Right lobe of liver (tissue), 6 donors: ENCODE results near the gene ZBTB32. TPM values are rescaled to one million over a fixed set of nuclear protein-coding genes. Genes with fewer than 3 reads are reported as not detected.

ENCODE experiments used
- ATAC-seq, 4 donors: fragments of 200-7000 bp; cut with Tn5 transposase; one replicate each; pipeline ENCODE4 v1.9.1; 2020; ENCODE audit warnings: mild to moderate bottlenecking in 4 of 4, moderate library complexity in 4 of 4
- DNase-seq, 3 donors: peaks; one replicate each; pipeline ENCODE4 v3.0.0-alpha.2; 2020
- H3K27ac ChIP-seq, 3 donors: fragments of 200-600 bp; one replicate each; pipeline ENCODE4 v1.8.0; 2022
- H3K27me3 ChIP-seq, 2 donors: fragments of 200-600 bp; one replicate each; pipeline ENCODE4 v1.8.0; 2022
- H3K36me3 ChIP-seq, 4 donors: fragments of 200-600 bp; sonication (generic) in 1 of 4; one replicate each; pipeline versions ENCODE4 v1.5.1 to v1.8.0; 2017 to 2022; ENCODE audit warnings: control low read depth in 1 of 4
- H3K4me1 ChIP-seq, 4 donors: fragments of 200-600 bp; sonication (generic) in 1 of 4; one replicate each; pipeline versions ENCODE4 v1.5.1 to v1.8.0; 2017 to 2022; ENCODE audit warnings: control low read depth in 1 of 4
- H3K4me3 ChIP-seq, 3 donors: fragments of 200-600 bp; one replicate each; pipeline ENCODE4 v1.8.0; 2022
- H3K9me3 ChIP-seq, 4 donors: fragments of 200-600 bp; sonication (generic) in 1 of 4; one replicate each; pipeline versions ENCODE4 v1.5.1 to v1.8.0; 2017 to 2022; ENCODE audit warnings: control low read depth in 1 of 4
- POLR2A ChIP-seq: fragments of 450-650 bp; IDR thresholded peaks from one replicate; pipeline ENCODE4 v1.6.1; 2017; ENCODE audit warnings: antibody characterized with exemption, mild to moderate bottlenecking
- WGBS: methylation state at CpG from one replicate; pipeline ENCODE4 v1.1.6; 2018; ENCODE audit warnings: low coverage, low lambda C conversion rate; ENCODE audit not compliant: insufficient coverage; ENCODE audit errors: missing lambda C conversion rate; 5-methylcytosine and 5-hydroxymethylcytosine counted together
- intact Hi-C, 2 donors: fragments of 100-400 bp; cut with DNase I; formaldehyde crosslinking; loops; one replicate each; pipeline versions ENCODE4 v1.11.2 to v1.14.1; 2022
- total RNA-seq, 6 experiments: library from RNA; depleted of rRNA in 2 of 6; stranded (reverse); fragments of >200 nt in 2 of 6; fragmentation: NEBNext Ultra II Directional in 3 of 6; extraction: Animal tissue kit (Norgen Biotek cat#: 25700) in 3 of 6; gene quantifications; one replicate each; pipeline versions ENCODE4 v1.1.0 to v1.2.4, GENCODE V29; 2016 to 2023
- TF ChIP-seq, protein P1 (sequence below), 4 donors: fragments of 200-600 bp in 3 of 4; fragments of 450-650 bp in 1 of 4; IDR thresholded peaks; one replicate each; pipeline versions ENCODE4 v1.5.1 to v1.8.0; 2016 to 2022; ENCODE audit warnings: antibody characterized with exemption in 4 of 4, mild to moderate bottlenecking in 2 of 4
- donor health status: DM: no; HTN: yes; CAD: no.
- donor health status: DM: no; HTN: no; CAD: no.
- donor health status: DM: no; HTN: no; CAD: no.
- donor health status: DM: no; HTN: yes; CAD: no.
- donor health status: DM: no; HTN: yes; CAD: no.

ZBTB32 gene
- total RNA-seq, 6 experiments from 2014 or later = 0.15 TPM; not detected in 5

DNA sequence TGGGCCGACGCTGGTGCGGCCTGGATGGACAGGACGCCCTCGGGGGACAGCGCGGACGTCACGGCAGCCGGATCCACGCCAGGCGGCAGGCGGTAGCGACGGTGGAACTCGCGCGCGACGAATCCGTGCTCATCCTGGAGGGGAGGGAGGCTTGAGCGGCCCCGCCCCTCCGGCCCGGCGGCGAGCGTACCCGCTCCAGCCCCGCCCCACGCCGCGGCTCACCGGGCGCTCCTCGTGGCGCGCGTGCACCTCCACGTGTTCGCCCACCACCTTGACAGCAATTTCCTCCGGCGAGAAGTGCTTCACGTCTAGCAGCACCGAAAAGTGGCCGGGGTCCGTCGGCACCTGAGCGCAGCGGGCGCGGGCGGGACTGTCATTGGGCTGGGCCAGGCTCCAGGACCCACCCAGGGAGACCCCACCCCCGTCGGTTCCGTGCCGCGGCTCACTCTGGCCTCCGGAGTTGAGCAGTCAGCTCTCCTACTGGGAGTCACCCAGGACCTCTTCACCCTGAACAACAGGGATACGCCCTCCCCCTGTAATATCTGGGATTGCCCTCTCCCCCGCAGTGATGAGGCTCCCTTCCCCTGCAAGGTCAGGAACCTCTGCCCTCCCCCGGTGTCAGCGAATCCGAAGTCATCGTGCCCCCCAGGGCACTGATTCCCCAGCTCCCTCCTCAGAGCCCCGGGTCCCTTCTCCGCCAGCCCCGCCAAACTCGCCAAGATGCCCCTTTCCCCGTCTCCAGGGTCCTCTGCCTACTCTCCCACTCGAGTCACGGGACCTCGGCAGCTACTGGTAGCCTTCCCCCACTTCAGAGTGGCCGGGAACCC is 51.4 kb downstream of the ZBTB32 start:
- Histone ChIP-seq H3K36me3 (peaks cover 0 to 13% (median 5%) of the 10 kb centered on the region in 4 donors), H3K4me3 (peak overlapping the region in 1 of 3 donors; percentile 97), H3K27ac (peak overlapping the region; percentile 53 to 62 (median 54)), H3K9me3 (no peaks in the 10 kb centered on the region), H3K4me1 (peaks cover 0 to 18% (median 9%) of the 10 kb centered on the region in 4 donors), H3K27me3 (no peaks in the 10 kb centered on the region)
- WGBS = 28% methylated on average over 10 of the region's 74 CpGs
- DNase-seq = peak in 2 of 3 donors; percentile 53 to 69
- ATAC-seq = peak in 1 of 4 donors; percentile 7
- TF ChIP-seq, protein P1, sequence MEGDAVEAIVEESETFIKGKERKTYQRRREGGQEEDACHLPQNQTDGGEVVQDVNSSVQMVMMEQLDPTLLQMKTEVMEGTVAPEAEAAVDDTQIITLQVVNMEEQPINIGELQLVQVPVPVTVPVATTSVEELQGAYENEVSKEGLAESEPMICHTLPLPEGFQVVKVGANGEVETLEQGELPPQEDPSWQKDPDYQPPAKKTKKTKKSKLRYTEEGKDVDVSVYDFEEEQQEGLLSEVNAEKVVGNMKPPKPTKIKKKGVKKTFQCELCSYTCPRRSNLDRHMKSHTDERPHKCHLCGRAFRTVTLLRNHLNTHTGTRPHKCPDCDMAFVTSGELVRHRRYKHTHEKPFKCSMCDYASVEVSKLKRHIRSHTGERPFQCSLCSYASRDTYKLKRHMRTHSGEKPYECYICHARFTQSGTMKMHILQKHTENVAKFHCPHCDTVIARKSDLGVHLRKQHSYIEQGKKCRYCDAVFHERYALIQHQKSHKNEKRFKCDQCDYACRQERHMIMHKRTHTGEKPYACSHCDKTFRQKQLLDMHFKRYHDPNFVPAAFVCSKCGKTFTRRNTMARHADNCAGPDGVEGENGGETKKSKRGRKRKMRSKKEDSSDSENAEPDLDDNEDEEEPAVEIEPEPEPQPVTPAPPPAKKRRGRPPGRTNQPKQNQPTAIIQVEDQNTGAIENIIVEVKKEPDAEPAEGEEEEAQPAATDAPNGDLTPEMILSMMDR (IDR thresholded peaks at IDR 0.05) = no peak
- TF ChIP-seq POLR2A = no peak
- intact Hi-C loops = no loop called here

DNA sequence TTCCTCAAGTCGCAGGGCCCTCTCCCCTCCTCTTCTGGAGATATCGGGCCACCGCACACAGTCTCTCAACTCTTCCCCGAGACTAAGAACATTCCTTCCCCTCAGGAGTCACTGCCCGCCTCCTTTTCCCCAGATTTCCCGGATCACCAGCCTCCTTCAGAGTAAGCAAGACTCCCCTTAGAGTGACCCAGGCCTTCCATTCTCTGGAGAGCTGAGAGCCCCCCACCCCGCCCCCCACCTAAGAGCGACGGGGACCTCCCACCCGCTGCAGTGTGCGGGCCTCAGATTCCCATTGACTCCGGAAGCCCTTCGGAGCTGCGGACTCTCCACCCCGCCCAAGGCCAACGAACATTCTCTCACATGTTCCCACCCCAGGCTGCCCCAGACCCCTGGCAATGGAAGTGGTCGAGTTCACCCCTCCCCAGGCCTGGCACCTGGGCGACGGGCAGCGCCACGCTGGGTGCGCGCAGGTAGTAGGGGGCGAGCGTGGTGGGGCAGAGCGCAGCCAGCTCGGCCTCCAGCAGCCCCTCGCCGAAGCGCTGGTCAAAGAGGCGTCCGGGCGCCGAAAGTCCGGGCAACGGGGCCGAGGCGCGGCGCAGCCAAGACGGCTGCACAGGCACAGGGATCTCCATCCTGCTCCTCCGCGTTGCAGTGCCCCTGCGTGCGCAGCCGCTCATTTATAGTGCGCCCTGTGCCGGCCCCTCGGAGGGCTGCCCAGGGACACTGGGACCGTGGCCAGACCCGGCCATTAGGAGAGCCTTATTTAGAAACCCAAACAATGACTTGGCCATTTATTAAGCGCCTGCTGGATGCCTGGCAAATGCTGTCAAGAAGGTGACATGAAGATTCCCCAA is 52.2 kb downstream of the ZBTB32 start, which contains the start of gene HSPB6:
Gene HSPB6 (minus strand): TSS at position 653 of the 854 bp plus-strand sequence. CDS start 21 bp downstream, at position 632.
- H3K36me3 ChIP-seq = peaks cover 0 to 13% (median 5%) of the 10 kb centered on the region in 4 donors
- WGBS = 21% methylated on average over 21 of the region's 52 CpGs
- peak in 1 of 3 donors; percentile 62 for DNase-seq
- peaks cover 0 to 18% (median 9%) of the 10 kb centered on the region in 4 donors for H3K4me1 ChIP-seq
- TF ChIP-seq POLR2A = peak; percentile 36
- TF ChIP-seq, protein P1 (IDR thresholded peaks at IDR 0.05) = no peak
- peak in 1 of 4 donors; percentile 3 for ATAC-seq
- no peaks in the 10 kb centered on the region for H3K9me3 ChIP-seq
- H3K27me3 ChIP-seq = no peaks in the 10 kb centered on the region
- intact Hi-C loops = no loop called here
- H3K27ac ChIP-seq = peak within 1 kb of the TSS; percentile 61 to 68 (median 62)
- H3K4me3 ChIP-seq = peak within 1 kb of the TSS; percentile 89 to 97 (median 92)

DNA sequence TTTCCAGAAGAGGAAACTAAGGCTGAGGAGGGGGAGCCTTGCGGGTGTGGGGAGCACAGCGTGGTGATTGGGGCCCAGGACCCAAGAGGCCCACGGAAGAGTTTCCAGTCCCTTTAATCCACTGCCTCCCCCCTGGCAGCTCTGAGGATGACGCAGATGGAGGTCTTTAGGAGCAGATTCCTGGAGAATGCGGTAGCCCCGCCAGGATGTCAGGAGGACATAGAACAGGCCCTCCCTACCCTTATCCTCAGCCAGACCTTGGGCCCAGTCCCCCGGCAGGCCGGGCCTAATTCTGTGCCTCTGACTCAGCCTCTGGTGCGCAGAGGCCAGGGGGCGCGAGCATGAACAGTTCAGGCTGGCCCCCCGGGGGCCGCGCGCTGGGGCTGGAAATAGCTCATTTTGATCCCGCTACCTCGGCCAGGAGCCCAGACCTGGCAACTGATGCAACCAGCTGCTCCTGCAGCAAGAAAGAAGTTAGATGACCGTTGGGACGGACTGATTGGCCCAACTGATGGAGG is 52.9 kb downstream of the ZBTB32 start:
- intact Hi-C loops = no loop called here

More for the DNA sequence above, 52.9 kb downstream of the ZBTB32 start:
- H3K9me3 ChIP-seq = no peaks in the 10 kb centered on the region
- peaks cover 0 to 18% (median 9%) of the 10 kb centered on the region in 4 donors for H3K4me1 ChIP-seq
- peaks cover 0 to 15% (median 5%) of the 10 kb centered on the region in 4 donors for H3K36me3 ChIP-seq
- peak overlapping the region; percentile 89 to 97 (median 92) for H3K4me3 ChIP-seq
- no peaks in the 10 kb centered on the region for H3K27me3 ChIP-seq
- TF ChIP-seq, protein P1 (IDR thresholded peaks at IDR 0.05) = no peak
- no peak for TF ChIP-seq POLR2A
- ATAC-seq = peak; percentile 2 to 22 (median 14)
- H3K27ac ChIP-seq = peak overlapping the region; percentile 61 to 68 (median 62)
- 18% methylated on average over 10 of the region's 19 CpGs for WGBS
- peak; percentile 67 to 72 (median 72) for DNase-seq
